MCF 10A (cell line): ENCODE measurements around the gene ZAP70. TPM values are rescaled to one million over a fixed set of nuclear protein-coding genes. Genes with fewer than 3 reads are reported as not detected.

Experiments
- BruUV-seq: library from RNA; stranded (reverse); fragments of 400-500 nt; replicated peaks from 2 replicates; lab custom pipeline; 2021; lab: Mats Ljungman, UMichigan
- CTCF ChIA-PET: fragments of 300-600 bp; sonication (Branson Sonifier 250); formaldehyde crosslinking; extraction: SDS; loops from one replicate; lab custom pipeline; 2021; ENCODE audit warnings: antibody characterized with exemption, inconsistent platforms; lab: Yijun Ruan, JAX
- POLR2A ChIA-PET: fragments of 300-600, 350-650 bp; sonication (Branson Sonifier 250); formaldehyde crosslinking; extraction: SDS; loops from one replicate; lab custom pipeline; 2020; ENCODE audit warnings: antibody characterized with exemption, inconsistent platforms; lab: Yijun Ruan, JAX
- DNase-seq: peaks from one replicate; pipeline ENCODE4 v3.0.0-alpha.2; 2018; ENCODE audit not compliant: unreplicated experiment
- H3K27ac Mint-ChIP-seq: one replicate; pipeline ENCODE4 v1.8.0; 2022; ENCODE audit warnings: mild to moderate bottlenecking, low read depth, mixed read lengths; ENCODE audit not compliant: unreplicated experiment
- H3K27me3 Mint-ChIP-seq: one replicate; pipeline ENCODE4 v1.8.0; 2022; ENCODE audit warnings: mixed read lengths; ENCODE audit not compliant: insufficient read depth, unreplicated experiment
- H3K36me3 Mint-ChIP-seq: one replicate; pipeline ENCODE4 v1.8.0; 2022; ENCODE audit warnings: mild to moderate bottlenecking, moderate library complexity, mixed read lengths; ENCODE audit not compliant: insufficient read depth, unreplicated experiment
- H3K4me1 Mint-ChIP-seq: one replicate; pipeline ENCODE4 v1.8.0; 2022; ENCODE audit warnings: mixed read lengths; ENCODE audit not compliant: insufficient read depth, unreplicated experiment
- H3K4me3 Mint-ChIP-seq: one replicate; pipeline ENCODE4 v1.8.0; 2022; ENCODE audit warnings: mild to moderate bottlenecking, moderate library complexity, mixed read lengths; ENCODE audit not compliant: unreplicated experiment
- H3K9me3 Mint-ChIP-seq: one replicate; pipeline ENCODE4 v1.8.0; 2022; ENCODE audit warnings: mixed read lengths; ENCODE audit not compliant: unreplicated experiment
- intact Hi-C: fragments of 100-400 bp; cut with micrococcal nuclease; formaldehyde crosslinking; loops from 2 replicates; pipeline ENCODE4 v1.14.1; 2022
- total RNA-seq: library from RNA; stranded (reverse); gene quantifications from 2 replicates; pipeline ENCODE4 v1.2.3, GENCODE V29; 2022
- TF ChIP-seq, protein P1 (sequence below): fragments of 200-600 bp; IDR thresholded peaks from one replicate; pipeline ENCODE4 v1.8.0; 2022; ENCODE audit warnings: antibody characterized with exemption, mild to moderate bottlenecking; ENCODE audit not compliant: unreplicated experiment

The ZAP70 gene
- total RNA-seq, 1 experiment from 2014 or later: not detected

DNA sequence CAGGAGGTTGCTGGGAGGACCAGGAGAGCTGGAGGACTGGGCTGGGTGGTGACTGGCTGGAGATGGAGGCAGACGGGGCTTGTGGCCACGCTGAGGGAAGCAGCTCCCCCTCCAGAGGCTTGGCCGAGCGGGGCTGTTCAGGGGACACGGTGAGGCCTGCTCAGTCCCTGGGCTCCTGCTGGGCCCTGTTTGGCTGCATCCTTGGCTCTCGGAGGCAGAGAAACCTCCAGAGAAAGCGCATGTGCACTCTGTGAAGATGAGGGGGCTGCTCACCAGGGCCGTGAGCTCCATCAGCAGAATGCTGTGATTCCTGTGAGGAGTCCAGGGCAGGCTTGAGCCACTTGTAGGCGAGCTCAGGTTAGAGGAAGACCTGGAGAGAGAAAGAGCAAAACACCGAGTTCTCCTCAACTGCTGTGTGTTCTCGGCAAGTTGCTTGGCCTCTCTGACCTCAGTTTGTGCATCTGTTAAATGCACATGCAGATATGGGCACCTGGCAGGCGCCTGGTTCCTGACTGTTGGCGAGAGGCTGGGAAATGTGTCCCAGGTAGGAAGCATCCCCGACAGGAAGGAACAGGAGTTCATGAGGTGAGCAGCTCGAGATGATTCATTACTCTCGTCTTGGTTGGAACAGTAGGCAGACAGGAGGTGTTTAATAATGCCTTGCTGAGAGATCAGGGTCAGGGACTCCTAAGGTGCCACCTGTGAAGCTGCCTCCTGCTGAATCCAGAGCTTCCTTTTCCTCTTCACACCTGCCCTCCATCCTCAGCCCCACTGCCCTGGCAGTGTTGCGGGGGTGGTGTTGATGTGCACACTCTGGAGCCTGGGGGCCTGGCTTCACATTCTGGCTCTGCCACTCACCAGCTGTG, 941 bp downstream of the ZAP70 start:
- Mint-ChIP-seq H3K27ac (no peak overlapping the region), H3K4me1 (no peaks in the 10 kb centered on the region), H3K36me3 (no peaks in the 10 kb centered on the region), H3K27me3 (no peaks in the 10 kb centered on the region), H3K4me3 (no peak overlapping the region), H3K9me3 (no peaks in the 10 kb centered on the region)
- TF ChIP-seq, protein P1, sequence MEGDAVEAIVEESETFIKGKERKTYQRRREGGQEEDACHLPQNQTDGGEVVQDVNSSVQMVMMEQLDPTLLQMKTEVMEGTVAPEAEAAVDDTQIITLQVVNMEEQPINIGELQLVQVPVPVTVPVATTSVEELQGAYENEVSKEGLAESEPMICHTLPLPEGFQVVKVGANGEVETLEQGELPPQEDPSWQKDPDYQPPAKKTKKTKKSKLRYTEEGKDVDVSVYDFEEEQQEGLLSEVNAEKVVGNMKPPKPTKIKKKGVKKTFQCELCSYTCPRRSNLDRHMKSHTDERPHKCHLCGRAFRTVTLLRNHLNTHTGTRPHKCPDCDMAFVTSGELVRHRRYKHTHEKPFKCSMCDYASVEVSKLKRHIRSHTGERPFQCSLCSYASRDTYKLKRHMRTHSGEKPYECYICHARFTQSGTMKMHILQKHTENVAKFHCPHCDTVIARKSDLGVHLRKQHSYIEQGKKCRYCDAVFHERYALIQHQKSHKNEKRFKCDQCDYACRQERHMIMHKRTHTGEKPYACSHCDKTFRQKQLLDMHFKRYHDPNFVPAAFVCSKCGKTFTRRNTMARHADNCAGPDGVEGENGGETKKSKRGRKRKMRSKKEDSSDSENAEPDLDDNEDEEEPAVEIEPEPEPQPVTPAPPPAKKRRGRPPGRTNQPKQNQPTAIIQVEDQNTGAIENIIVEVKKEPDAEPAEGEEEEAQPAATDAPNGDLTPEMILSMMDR: no peak
- intact Hi-C loops: no loop called here
- ChIA-PET POLR2A (no interaction called here), CTCF (interaction anchor here (0.6 kb wide), 1 partner anchor 34 kb away, joined by 3 read pairs; no protein-coding TSS in a partner anchor)
- peak; percentile 23 for DNase-seq
- no TSS peak for BruUV-seq

DNA sequence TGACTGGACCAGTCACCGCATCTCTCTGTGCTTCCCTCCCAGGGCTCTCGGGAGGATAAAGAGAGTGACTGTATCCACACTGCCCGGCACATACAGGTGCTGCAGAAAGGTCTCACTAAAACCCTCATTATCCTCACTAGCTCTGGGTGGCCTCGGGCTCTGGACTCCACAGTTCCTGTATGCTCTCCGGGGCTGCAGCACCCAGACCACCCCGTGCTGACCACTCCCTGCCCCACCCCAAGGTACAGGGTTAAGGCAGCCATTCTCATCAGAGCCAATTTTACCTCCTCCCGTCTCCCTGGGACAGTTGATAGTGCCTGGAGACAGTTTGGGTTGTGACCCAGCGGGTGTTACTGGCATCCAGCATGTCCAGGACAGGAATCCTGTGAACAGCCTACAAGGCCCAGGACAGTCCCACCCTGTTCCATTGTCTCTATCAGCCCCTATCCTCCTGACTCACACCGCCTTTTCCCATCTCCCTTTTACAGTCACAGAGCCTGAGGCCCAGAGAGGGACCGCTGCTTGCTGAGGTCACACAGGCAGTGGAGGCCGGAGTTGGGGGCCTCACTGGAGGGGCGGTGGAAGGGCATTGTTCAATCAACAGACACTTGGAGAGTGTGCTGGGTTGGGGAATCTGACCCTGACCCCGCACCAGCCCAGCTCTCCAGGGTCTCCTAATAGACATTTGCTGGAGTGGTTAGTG, 1.7 kb downstream of the ZAP70 start:
- H3K4me1 Mint-ChIP-seq: no peaks in the 10 kb centered on the region
- POLR2A ChIA-PET: no interaction called here
- TF ChIP-seq, protein P1: no peak
- H3K27ac Mint-ChIP-seq: no peak overlapping the region
- H3K36me3 Mint-ChIP-seq: no peaks in the 10 kb centered on the region
- CTCF ChIA-PET: interaction anchor here (0.6 to 1.0 kb wide), 2 partner anchors 16 to 35 kb away, joined by 3 to 4 read pairs; no protein-coding TSS in a partner anchor
- intact Hi-C loops: no loop called here
- DNase-seq: no peak
- H3K9me3 Mint-ChIP-seq: no peaks in the 10 kb centered on the region
- H3K27me3 Mint-ChIP-seq: no peaks in the 10 kb centered on the region
- no peak overlapping the region for H3K4me3 Mint-ChIP-seq
- BruUV-seq: no TSS peak

DNA sequence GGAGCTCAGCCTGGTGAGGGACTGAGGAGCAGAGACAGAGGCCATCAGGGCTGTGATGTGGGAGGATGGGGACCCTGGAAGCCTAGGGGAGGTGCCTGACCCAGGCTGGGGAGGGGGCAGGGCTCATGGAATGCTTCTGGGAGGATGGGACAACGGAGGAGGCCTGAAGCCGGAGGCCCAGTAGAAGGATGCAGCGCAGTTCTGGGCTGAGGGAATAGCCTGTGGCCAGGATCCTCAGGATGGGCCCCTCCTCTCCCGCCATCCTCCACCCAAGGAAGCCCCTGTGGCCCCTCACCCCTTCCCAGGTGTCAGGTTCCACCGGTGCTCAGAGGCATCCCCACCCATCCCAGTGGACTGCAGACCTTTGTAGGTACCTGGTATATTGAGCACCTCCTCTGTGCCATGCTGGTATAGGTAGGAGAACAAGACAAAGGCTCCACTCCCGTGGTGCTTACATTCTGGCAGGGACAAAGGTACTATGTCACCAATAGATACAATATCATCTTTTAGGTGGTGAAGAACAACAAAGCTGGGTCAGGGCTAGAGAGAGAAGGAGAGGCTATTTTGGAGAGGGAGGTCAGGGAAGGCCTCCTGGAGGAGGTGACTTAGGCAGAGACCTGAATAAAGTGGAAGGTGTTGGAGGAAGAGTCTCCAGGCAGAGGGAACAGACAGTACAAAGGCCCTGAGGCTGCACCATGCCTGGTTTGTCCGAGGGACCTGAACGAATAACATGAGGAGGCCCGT, 2.7 kb downstream of the ZAP70 start:
- H3K36me3 Mint-ChIP-seq: no peaks in the 10 kb centered on the region
- no peak overlapping the region for H3K27ac Mint-ChIP-seq
- no peak overlapping the region for H3K4me3 Mint-ChIP-seq
- H3K4me1 Mint-ChIP-seq: no peaks in the 10 kb centered on the region
- TF ChIP-seq, protein P1: no peak
- no peaks in the 10 kb centered on the region for H3K9me3 Mint-ChIP-seq
- DNase-seq: no peak
- no peaks in the 10 kb centered on the region for H3K27me3 Mint-ChIP-seq
- intact Hi-C loops: no loop called here
- ChIA-PET CTCF (interaction anchor here (1.0 kb wide), 1 partner anchor 17 kb away, joined by 4 read pairs; no protein-coding TSS in a partner anchor), POLR2A (no interaction called here)
- no TSS peak for BruUV-seq
